Caco-2 (cell line): ENCODE measurements around the gene ERAL1. TPM values are rescaled to one million over a fixed set of nuclear protein-coding genes. Genes with fewer than 3 reads are reported as not detected.

Experiments used
- BruUV-seq: library from RNA; stranded (reverse); fragments of 400-500 nt; replicated peaks from 2 replicates; lab custom pipeline; 2021; lab: Mats Ljungman, UMichigan
- CTCF ChIA-PET: fragments of 300-600 bp; sonication (Branson Sonifier 250); formaldehyde crosslinking; loops from one replicate; lab custom pipeline; 2022; ENCODE audit warnings: antibody characterized with exemption; lab: Charles Lee
- POLR2A ChIA-PET: fragments of 300-600 bp; sonication (Branson Sonifier 250); formaldehyde crosslinking; loops from one replicate; lab custom pipeline; 2022; ENCODE audit warnings: antibody characterized with exemption; lab: Charles Lee
- DNase-seq, 2 experiments: peaks; one replicate each; pipeline versions ENCODE4 v3.0.0 to v3.0.0-alpha.2; 2020 to 2022
- H3K27me3 ChIP-seq: replicated peaks from 2 replicates; pipeline ENCODE4 v1.6.0; 2011; ENCODE audit warnings: low read length; ENCODE audit not compliant: control insufficient read depth, insufficient read depth
- H3K36me3 ChIP-seq: 2 replicates; pipeline ENCODE4 v1.5.1; 2011; ENCODE audit warnings: low read length; ENCODE audit not compliant: control insufficient read depth, insufficient read depth
- H3K4me1 ChIP-seq: fragments of 250-450 bp; sonication (Bioruptor Pico); 2 replicates; pipeline ENCODE4 v1.5.1; 2020; ENCODE audit warnings: mild to moderate bottlenecking
- H3K4me3 ChIP-seq: 2 replicates; pipeline ENCODE4 v1.5.1; 2011; ENCODE audit warnings: low read depth, mild to moderate bottlenecking, control low read depth, low read length
- H3K9me3 ChIP-seq: fragments of 250-450 bp; sonication (Bioruptor Pico); 2 replicates; pipeline ENCODE4 v1.5.1; 2020; ENCODE audit warnings: mild to moderate bottlenecking, moderate library complexity
- H3K27ac Mint-ChIP-seq: one replicate; pipeline ENCODE4 v1.8.0; 2022; ENCODE audit warnings: mixed read lengths; ENCODE audit not compliant: unreplicated experiment
- H3K27me3 Mint-ChIP-seq: one replicate; pipeline ENCODE4 v1.8.0; 2022; ENCODE audit warnings: mixed read lengths; ENCODE audit not compliant: insufficient read depth, unreplicated experiment
- H3K36me3 Mint-ChIP-seq: one replicate; pipeline ENCODE4 v1.8.0; 2022; ENCODE audit warnings: mild to moderate bottlenecking, mixed read lengths; ENCODE audit not compliant: insufficient read depth, unreplicated experiment
- H3K4me1 Mint-ChIP-seq: one replicate; pipeline ENCODE4 v1.8.0; 2022; ENCODE audit warnings: low read depth, mixed read lengths; ENCODE audit not compliant: unreplicated experiment
- H3K4me3 Mint-ChIP-seq: one replicate; pipeline ENCODE4 v1.8.0; 2022; ENCODE audit warnings: mild to moderate bottlenecking, moderate library complexity, mixed read lengths; ENCODE audit not compliant: unreplicated experiment
- H3K9me3 Mint-ChIP-seq: one replicate; pipeline ENCODE4 v1.8.0; 2022; ENCODE audit warnings: mixed read lengths; ENCODE audit not compliant: unreplicated experiment
- intact Hi-C: fragments of 100-400 bp; cut with micrococcal nuclease; formaldehyde crosslinking; loops from one replicate; pipeline ENCODE4 v1.10.0; 2022; ENCODE audit not compliant: unreplicated experiment
- total RNA-seq: library from RNA; stranded (reverse); gene quantifications from 2 replicates; pipeline ENCODE4 v1.2.3, GENCODE V29; 2022
- TF ChIP-seq, protein P1 (sequence below), 2 experiments: fragments of 200-600 bp in 1 of 2; IDR thresholded peaks; 1 replicate in 1 of 2; 2 replicates in 1 of 2; pipeline versions ENCODE4 v1.5.1 to v1.8.0; 2011 to 2022; ENCODE audit warnings: antibody characterized with exemption in 1 of 2, control low read depth in 1 of 2, inconsistent platforms in 1 of 2, low read depth in 1 of 2, low read length in 1 of 2, mild to moderate bottlenecking in 1 of 2, moderate library complexity in 1 of 2; ENCODE audit not compliant: insufficient read depth in 1 of 2, severe bottlenecking in 1 of 2, unreplicated experiment in 1 of 2

Gene ERAL1
- total RNA-seq, 1 experiment from 2014 or later = 85.1 TPM

DNA sequence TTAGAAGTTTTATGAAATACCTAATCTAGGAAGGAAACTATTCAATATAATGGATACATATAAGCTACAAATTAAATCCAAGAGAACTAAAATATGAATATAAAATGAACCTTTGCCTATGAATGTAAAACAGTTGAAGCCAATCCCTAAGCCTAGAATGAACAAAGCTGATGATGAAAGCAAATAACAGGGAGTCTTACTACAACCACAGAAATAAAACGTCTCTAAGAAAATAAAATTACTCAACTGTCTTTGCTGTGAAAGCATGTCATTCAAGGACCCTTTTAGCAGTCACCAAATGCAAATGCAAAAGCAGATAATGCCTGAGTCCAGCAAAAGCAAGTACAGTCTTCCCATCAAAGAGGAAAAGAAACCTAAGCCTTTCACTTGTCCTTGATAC is 35.2 kb upstream of the ERAL1 start:
- Mint-ChIP-seq H3K27me3 (no peaks in the 10 kb centered on the region), H3K4me3 (no peak overlapping the region), H3K9me3 (no peaks in the 10 kb centered on the region), H3K36me3 (no peaks in the 10 kb centered on the region), H3K4me1 (peaks cover 6% of the 10 kb centered on the region), H3K27ac (no peak overlapping the region)
- TF ChIP-seq, protein P1, sequence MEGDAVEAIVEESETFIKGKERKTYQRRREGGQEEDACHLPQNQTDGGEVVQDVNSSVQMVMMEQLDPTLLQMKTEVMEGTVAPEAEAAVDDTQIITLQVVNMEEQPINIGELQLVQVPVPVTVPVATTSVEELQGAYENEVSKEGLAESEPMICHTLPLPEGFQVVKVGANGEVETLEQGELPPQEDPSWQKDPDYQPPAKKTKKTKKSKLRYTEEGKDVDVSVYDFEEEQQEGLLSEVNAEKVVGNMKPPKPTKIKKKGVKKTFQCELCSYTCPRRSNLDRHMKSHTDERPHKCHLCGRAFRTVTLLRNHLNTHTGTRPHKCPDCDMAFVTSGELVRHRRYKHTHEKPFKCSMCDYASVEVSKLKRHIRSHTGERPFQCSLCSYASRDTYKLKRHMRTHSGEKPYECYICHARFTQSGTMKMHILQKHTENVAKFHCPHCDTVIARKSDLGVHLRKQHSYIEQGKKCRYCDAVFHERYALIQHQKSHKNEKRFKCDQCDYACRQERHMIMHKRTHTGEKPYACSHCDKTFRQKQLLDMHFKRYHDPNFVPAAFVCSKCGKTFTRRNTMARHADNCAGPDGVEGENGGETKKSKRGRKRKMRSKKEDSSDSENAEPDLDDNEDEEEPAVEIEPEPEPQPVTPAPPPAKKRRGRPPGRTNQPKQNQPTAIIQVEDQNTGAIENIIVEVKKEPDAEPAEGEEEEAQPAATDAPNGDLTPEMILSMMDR (IDR thresholded peaks at IDR 0.05; ENCODE audit: insufficient read depth in 1 of 2, low read depth in 1 of 2, low read length in 1 of 2, severe bottlenecking in 1 of 2, unreplicated experiment in 1 of 2) = no peak
- Histone ChIP-seq H3K27me3 (no peaks in the 10 kb centered on the region), H3K4me3 (no peak overlapping the region), H3K36me3 (no peaks in the 10 kb centered on the region), H3K4me1 (no peaks in the 10 kb centered on the region), H3K9me3 (no peaks in the 10 kb centered on the region)
- ChIA-PET CTCF (interaction anchor here (0.6 kb wide), 1 partner anchor 17 kb away, joined by 5 read pairs; no protein-coding TSS in a partner anchor), POLR2A (interaction anchor here (0.6 to 0.9 kb wide), 3 partner anchors 23 to 93 kb away, joined by 3 to 7 read pairs (median 3); partner anchors contain the start of gene FAM222B)
- no TSS peak for BruUV-seq
- DNase-seq = no peak
- intact Hi-C loops = no loop called here

DNA sequence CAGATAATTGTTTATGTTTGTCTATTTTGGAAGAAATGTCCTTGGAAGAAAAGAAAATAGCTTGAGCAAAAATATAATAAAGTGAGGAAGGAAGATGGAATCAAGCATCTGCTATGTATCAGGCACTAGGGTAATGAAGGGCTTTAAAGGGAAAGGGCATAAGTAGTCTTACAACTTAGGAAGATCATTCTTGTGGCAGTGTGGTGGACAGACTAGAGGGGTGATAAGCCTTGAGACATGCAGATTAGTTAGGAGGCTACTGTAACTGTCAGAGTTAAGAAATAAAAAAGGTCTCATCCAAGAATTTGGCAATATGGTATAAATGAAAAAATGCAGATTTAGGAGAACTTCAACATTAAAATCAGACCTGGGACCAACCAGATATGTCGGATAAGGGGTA is 27.1 kb upstream of the ERAL1 start:
- TF ChIP-seq, protein P1 (IDR thresholded peaks at IDR 0.05; ENCODE audit: insufficient read depth in 1 of 2, low read depth in 1 of 2, low read length in 1 of 2, severe bottlenecking in 1 of 2, unreplicated experiment in 1 of 2) = no peak
- no peaks in the 10 kb centered on the region for H3K4me1 ChIP-seq
- intact Hi-C loops = loop anchor here (10.0 kb wide), 1 partner anchor 47 kb away; no protein-coding TSS in a partner anchor
- H3K36me3 Mint-ChIP-seq = peaks cover 10% of the 10 kb centered on the region
- no peaks in the 10 kb centered on the region for H3K9me3 Mint-ChIP-seq
- no peak for DNase-seq
- no TSS peak for BruUV-seq
- peaks cover 6% of the 10 kb centered on the region for H3K4me1 Mint-ChIP-seq
- ChIA-PET CTCF (interaction anchor here (1.2 kb wide), 1 partner anchor 64 kb away, joined by 4 read pairs; no protein-coding TSS in a partner anchor), POLR2A (no interaction called here)
- no peaks in the 10 kb centered on the region for H3K9me3 ChIP-seq
- H3K4me3 Mint-ChIP-seq = no peak overlapping the region
- H3K36me3 ChIP-seq = no peaks in the 10 kb centered on the region
- H3K27me3 Mint-ChIP-seq = no peaks in the 10 kb centered on the region
- H3K27ac Mint-ChIP-seq = no peak overlapping the region
- no peak overlapping the region for H3K4me3 ChIP-seq
- no peaks in the 10 kb centered on the region for H3K27me3 ChIP-seq

DNA sequence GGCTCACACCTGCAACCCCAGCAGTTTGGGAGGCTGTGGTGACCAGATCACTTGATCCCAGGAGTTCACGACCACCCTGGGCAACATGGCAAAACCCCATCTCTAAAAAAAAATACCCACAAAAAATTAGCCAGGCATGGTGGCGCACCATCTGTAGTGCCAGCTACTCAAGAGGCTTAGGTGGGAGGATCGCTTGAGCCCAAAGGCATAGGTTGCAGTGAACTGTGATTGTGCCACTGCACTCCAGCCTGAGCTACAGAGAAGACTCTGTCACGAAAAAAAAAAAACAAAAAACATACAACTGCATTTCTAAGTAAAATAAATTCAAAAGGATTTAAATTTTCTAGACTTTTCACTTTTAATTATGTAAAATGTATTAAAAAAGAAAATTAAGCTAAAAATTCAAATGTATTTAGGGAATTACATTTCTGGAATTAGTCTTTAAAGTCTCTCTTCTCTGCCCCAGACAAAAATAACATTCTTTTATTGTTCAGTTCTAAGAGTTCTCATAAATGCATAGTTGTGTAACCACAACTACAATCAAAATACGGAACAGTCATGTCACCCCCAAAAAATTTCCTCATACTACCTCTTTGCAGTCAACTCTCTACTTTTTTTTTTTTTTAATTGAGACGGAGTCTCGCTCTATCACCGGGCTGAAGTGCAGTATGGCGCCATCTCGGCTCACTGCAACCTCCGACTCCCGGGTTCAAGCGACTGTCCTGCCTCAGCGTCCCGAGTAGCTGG is 26.3 kb upstream of the ERAL1 start:
- H3K9me3 Mint-ChIP-seq = no peaks in the 10 kb centered on the region
- BruUV-seq = no TSS peak
- ChIA-PET CTCF (interaction anchor here (1.2 kb wide), 1 partner anchor 65 kb away, joined by 4 read pairs; no protein-coding TSS in a partner anchor), POLR2A (no interaction called here)
- H3K27ac Mint-ChIP-seq = no peak overlapping the region
- intact Hi-C loops = loop anchor here (10.0 kb wide), 1 partner anchor 46 kb away; no protein-coding TSS in a partner anchor
- no peak overlapping the region for H3K4me3 Mint-ChIP-seq
- DNase-seq = no peak
- H3K4me1 ChIP-seq = no peaks in the 10 kb centered on the region
- H3K9me3 ChIP-seq = no peaks in the 10 kb centered on the region
- H3K4me1 Mint-ChIP-seq = peaks cover 4% of the 10 kb centered on the region
- H3K4me3 ChIP-seq = no peak overlapping the region
- H3K36me3 ChIP-seq = no peaks in the 10 kb centered on the region
- peaks cover 10% of the 10 kb centered on the region for H3K36me3 Mint-ChIP-seq
- no peaks in the 10 kb centered on the region for H3K27me3 Mint-ChIP-seq
- no peaks in the 10 kb centered on the region for H3K27me3 ChIP-seq
- TF ChIP-seq, protein P1 (IDR thresholded peaks at IDR 0.05; ENCODE audit: insufficient read depth in 1 of 2, low read depth in 1 of 2, low read length in 1 of 2, severe bottlenecking in 1 of 2, unreplicated experiment in 1 of 2) = no peak
